Adrenal gland (tissue), 12 donors: ENCODE measurements around the gene NOTCH3. TPM values are rescaled to one million over a fixed set of nuclear protein-coding genes. Genes with fewer than 3 reads are reported as not detected.

ENCODE experiments used
- DNase-seq, 7 donors: peaks; one replicate each; pipeline ENCODE4 v3.0.0-alpha.2; 2019 to 2020
- H3K27ac ChIP-seq, 5 donors: fragments of 200-600 bp; sonication (generic) in 4 of 5; 1 replicate in 3 of 5; 2 replicates in 2 of 5; pipeline versions ENCODE4 v1.5.1 to v1.8.0; 2016 to 2020; ENCODE audit warnings: mild to moderate bottlenecking in 1 of 5
- H3K27me3 ChIP-seq: fragments of 200-600 bp; 2 replicates; pipeline ENCODE4 v1.8.0; 2021
- H3K36me3 ChIP-seq, 2 donors: fragments of 200-600 bp; replicated peaks in 1 of 2; 1 replicate in 1 of 2; 2 replicates in 1 of 2; pipeline versions ENCODE4 v1.5.1 to v1.8.0; 2018 to 2022
- H3K4me1 ChIP-seq, 2 donors: fragments of 200-600 bp; replicated peaks in 1 of 2; 1 replicate in 1 of 2; 2 replicates in 1 of 2; pipeline versions ENCODE4 v1.5.1 to v1.8.0; 2018 to 2021
- H3K4me3 ChIP-seq, 4 donors: fragments of 200-600 bp; sonication (generic) in 3 of 4; one replicate each; pipeline ENCODE4 v1.5.1; 2016 to 2018
- H3K9me3 ChIP-seq, 3 donors: fragments of 200-600 bp; sonication (generic) in 1 of 3; replicated peaks in 1 of 3; 1 replicate in 2 of 3; 2 replicates in 1 of 3; pipeline versions ENCODE4 v1.5.1 to v1.8.0; 2016 to 2021
- POLR2A ChIP-seq, 2 donors: fragments of 450-650 bp; IDR thresholded peaks; one replicate each; pipeline ENCODE4 v1.6.1; 2017; ENCODE audit warnings: antibody characterized with exemption in 2 of 2, mild to moderate bottlenecking in 2 of 2, moderate library complexity in 1 of 2
- WGBS, 4 donors: extraction: QIAGEN DNeasy Blood & Tissue Kit in 2 of 4; methylation state at CpG; one replicate each; pipeline versions ENCODE4 v1.1.5 to v1.1.7; 2013 to 2017; 5-methylcytosine and 5-hydroxymethylcytosine counted together
- intact Hi-C, 2 donors: fragments of 100-400 bp; cut with DNase I; formaldehyde crosslinking; loops; one replicate each; pipeline versions ENCODE4 v1.14.1 to v1.15.0; 2022 to 2023
- polyA plus RNA-seq, 3 donors: library from polyadenylated mRNA; stranded (reverse); fragments of 200-250 nt in 2 of 3; fragments of 350-450 nt in 1 of 3; fragmentation: Illumina TruSeq in 1 of 3; extraction: RNeasy Lipid Tissue Mini Kit (QIAGEN cat#74804) in 1 of 3; gene quantifications; one replicate each; pipeline ENCODE4 v1.2.3, GENCODE V29; 2013 to 2014
- total RNA-seq, 9 donors: library from RNA; depleted of rRNA in 4 of 9; stranded (reverse); fragments of >200 nt in 4 of 9; fragments of 120-200 nt in 1 of 9; fragmentation: NEBNext Ultra II Directional in 1 of 9; extraction: Animal tissue kit (Norgen Biotek cat#: 25700) in 1 of 9; gene quantifications; one replicate each; pipeline versions ENCODE4 v1.1.0 to v1.2.4, GENCODE V29; 2013 to 2023
- TF ChIP-seq, protein P1 (sequence below), 6 experiments: fragments of 450-650 bp in 4 of 6; fragments of 200-600 bp in 2 of 6; sonication (generic) in 1 of 6; IDR thresholded peaks; 1 replicate in 5 of 6; 2 replicates in 1 of 6; pipeline versions ENCODE4 v1.5.1 to v1.8.0; 2016 to 2021; ENCODE audit warnings: antibody characterized with exemption in 6 of 6, mild to moderate bottlenecking in 2 of 6, moderate library complexity in 1 of 6
- donor health status: healthy with polysubstance abuse.
- donor health status: Bipolar disorder and iron deficiency.
- donor health status: DM: yes; HTN: yes; CAD: no.
- donor health status: DM: no; HTN: no; CAD: no.
- donor health status: DM: no; HTN: no; CAD: no.
- donor health status: DM: yes; HTN: yes; CAD: no.

The NOTCH3 gene
- total and polyA plus RNA-seq, 12 donors: 3.7 to 39.3 (median 12.8) TPM

DNA sequence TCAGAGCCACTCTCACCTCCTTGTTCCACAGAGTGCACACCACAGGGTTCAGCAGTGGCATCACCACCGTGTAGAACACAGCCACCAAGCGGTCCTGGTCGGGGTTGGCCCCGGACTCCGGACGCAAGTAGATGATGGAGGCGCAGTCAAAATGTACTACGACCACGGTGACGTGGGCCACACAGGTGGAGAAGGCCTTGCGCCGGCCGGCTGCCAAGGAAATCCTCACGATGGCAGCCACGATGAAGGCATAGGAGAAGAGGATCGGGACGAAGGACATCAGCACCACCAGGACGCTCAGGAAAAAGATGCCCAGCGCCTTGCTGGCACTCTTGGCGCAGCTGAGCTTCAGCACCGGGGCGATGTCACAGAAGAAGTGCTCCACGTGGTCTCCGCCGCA lies 59.7 kb downstream of the NOTCH3 start:
- Histone ChIP-seq H3K27ac (no peak overlapping the region), H3K4me1 (no peaks in the 10 kb centered on the region), H3K9me3 (no peaks in the 10 kb centered on the region), H3K36me3 (no peaks in the 10 kb centered on the region), H3K27me3 (no peaks in the 10 kb centered on the region), H3K4me3 (no peak overlapping the region)
- intact Hi-C loops: loop anchor here in 1 of 2 donors (10.0 kb wide), 1 partner anchor 266 kb away; no protein-coding TSS in a partner anchor
- WGBS, 4 donors: 90 to 94% (median 92%) methylated on average over 14 to 25 of the region's 25 CpGs
- DNase-seq: no peak
- TF ChIP-seq, protein P1, sequence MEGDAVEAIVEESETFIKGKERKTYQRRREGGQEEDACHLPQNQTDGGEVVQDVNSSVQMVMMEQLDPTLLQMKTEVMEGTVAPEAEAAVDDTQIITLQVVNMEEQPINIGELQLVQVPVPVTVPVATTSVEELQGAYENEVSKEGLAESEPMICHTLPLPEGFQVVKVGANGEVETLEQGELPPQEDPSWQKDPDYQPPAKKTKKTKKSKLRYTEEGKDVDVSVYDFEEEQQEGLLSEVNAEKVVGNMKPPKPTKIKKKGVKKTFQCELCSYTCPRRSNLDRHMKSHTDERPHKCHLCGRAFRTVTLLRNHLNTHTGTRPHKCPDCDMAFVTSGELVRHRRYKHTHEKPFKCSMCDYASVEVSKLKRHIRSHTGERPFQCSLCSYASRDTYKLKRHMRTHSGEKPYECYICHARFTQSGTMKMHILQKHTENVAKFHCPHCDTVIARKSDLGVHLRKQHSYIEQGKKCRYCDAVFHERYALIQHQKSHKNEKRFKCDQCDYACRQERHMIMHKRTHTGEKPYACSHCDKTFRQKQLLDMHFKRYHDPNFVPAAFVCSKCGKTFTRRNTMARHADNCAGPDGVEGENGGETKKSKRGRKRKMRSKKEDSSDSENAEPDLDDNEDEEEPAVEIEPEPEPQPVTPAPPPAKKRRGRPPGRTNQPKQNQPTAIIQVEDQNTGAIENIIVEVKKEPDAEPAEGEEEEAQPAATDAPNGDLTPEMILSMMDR (IDR thresholded peaks at IDR 0.05): no peak
- no peak for TF ChIP-seq POLR2A (IDR thresholded peaks at IDR 0.05)

DNA sequence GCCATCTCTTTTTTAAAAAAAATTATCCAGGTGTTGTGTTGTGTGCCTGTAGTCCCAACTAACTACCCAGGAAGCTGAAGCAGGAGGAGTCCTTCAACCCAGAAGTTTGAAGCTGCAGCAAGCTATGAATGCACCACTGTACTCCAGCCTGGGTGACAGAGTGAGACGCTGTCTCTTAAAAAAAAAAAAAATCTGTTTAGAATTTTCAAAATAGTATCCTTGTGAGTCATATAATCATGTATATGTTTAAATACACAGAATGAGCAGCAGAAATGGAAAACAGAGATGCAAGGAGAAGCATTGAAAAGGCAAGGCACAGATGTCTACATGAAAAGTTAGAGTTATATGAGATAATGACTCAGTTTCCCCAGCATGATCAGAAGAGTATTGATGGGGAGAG lies 62.4 kb downstream of the NOTCH3 start:
- 24 to 91% (median 68%) methylated on average over 1 of the region's 1 CpG for WGBS, 4 donors
- Histone ChIP-seq H3K27me3 (no peaks in the 10 kb centered on the region), H3K4me3 (no peak overlapping the region), H3K4me1 (no peaks in the 10 kb centered on the region), H3K27ac (no peak overlapping the region), H3K9me3 (no peaks in the 10 kb centered on the region), H3K36me3 (no peaks in the 10 kb centered on the region)
- intact Hi-C loops: loop anchor here in 1 of 2 donors (5.0 kb wide), 1 partner anchor 41 kb away; no protein-coding TSS in a partner anchor
- TF ChIP-seq, protein P1 (IDR thresholded peaks at IDR 0.05): no peak
- no peak for TF ChIP-seq POLR2A (IDR thresholded peaks at IDR 0.05)
- no peak for DNase-seq

DNA sequence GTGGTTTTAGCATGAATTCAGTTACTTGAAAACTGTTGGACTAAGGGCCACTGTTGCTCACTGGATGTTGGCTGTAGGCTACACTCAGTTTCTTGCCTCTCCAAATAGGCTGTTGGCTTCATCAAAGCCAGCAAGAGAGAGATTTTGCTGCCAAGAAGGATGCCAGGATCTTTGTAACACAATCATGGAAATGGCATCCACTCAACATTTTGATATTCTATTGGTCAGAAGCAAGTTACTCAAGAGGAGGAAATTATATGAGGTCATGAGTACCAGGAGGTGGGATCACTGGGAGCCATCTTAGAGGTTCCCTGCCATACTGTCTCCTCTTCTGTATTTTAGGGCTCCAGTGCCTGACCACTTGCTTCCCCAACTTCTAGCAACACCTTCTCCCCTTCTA lies 63.0 kb downstream of the NOTCH3 start:
- no peak overlapping the region for H3K4me3 ChIP-seq
- no peaks in the 10 kb centered on the region for H3K9me3 ChIP-seq
- no peaks in the 10 kb centered on the region for H3K4me1 ChIP-seq
- TF ChIP-seq, protein P1 (IDR thresholded peaks at IDR 0.05): no peak
- TF ChIP-seq POLR2A (IDR thresholded peaks at IDR 0.05): no peak
- H3K27ac ChIP-seq: no peak overlapping the region
- intact Hi-C loops: loop anchor here in 1 of 2 donors (5.0 kb wide), 1 partner anchor 40 kb away; no protein-coding TSS in a partner anchor
- no peak for DNase-seq
- H3K36me3 ChIP-seq: no peaks in the 10 kb centered on the region
- H3K27me3 ChIP-seq: no peaks in the 10 kb centered on the region

DNA sequence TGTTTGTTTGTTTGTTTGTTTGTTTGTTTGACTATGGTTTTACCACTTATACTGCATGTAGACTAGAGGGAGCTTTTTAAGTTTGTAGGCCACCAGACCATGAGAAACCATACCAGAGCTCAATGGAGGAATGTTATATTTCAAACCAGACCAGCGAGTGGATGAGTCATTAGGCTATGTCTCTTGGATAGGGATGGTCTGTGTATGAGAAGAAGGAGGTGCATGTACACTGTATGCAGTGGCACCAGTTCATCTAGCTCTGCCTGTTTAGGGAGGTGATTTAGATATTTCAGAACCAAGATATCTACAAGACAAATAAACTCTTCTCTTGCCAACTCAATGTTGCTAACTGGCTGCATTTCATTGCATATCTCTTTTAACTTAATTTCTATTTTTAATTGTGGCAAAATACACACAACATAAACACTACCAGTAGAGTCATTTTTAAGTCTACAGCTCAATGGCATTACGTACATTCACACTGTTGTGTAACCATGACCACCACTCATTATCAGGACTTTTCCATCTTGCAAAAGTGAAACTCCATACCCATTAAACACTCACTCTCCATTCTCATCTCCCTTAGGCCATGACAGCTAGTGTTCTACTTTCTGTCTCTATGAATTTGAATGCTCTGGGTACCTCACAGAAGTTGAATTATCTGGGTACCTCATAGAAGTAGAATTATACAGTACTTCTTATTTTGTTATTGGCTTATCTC lies 64.4 kb downstream of the NOTCH3 start:
- H3K4me3 ChIP-seq: no peak overlapping the region
- H3K4me1 ChIP-seq: no peaks in the 10 kb centered on the region
- no peaks in the 10 kb centered on the region for H3K9me3 ChIP-seq
- intact Hi-C loops: loop anchor here in 1 of 2 donors (5.0 kb wide), 1 partner anchor 39 kb away; no protein-coding TSS in a partner anchor
- no peak for DNase-seq
- no peak overlapping the region for H3K27ac ChIP-seq
- H3K36me3 ChIP-seq: no peaks in the 10 kb centered on the region
- H3K27me3 ChIP-seq: no peaks in the 10 kb centered on the region
- no peak for TF ChIP-seq POLR2A (IDR thresholded peaks at IDR 0.05)
- TF ChIP-seq, protein P1 (IDR thresholded peaks at IDR 0.05): no peak
- WGBS, 4 donors: 37 to 71% (median 60%) methylated on average over 2 of the region's 2 CpGs
